HG03521 (cell line): Measurements from ENCODE around the gene ATP8A1.
A peak's percentile ranks its signal among the peaks of the same experiment; 100 is the strongest.

ENCODE experiments used
- ATAC-seq: cut with Tn5 transposase; IDR thresholded peaks from one replicate; pipeline ENCODE4 v1.9.1; 2021; ENCODE audit warnings: mild to moderate bottlenecking, moderate library complexity; ENCODE audit not compliant: unreplicated experiment

Gene ATP8A1

DNA sequence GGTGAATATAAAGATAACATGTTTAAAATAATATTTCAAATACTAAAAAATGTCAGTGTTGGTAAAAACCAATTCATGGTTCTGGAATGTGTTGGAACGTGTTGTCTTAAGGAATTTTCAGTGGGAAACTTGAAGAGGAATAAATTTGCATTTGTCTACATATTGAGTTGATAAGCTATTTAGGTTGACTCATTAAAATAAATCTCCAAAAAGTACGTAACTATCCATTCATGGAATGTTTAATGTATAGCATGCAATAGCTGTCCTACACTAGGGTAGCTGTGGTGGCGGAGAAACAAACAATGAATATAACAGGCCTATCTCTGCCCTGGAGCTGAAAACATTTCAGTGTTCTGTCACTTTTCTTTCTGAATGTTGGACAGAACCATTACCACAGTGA is 239.4 kb downstream of the ATP8A1 start:
- ATAC-seq: no peak

DNA sequence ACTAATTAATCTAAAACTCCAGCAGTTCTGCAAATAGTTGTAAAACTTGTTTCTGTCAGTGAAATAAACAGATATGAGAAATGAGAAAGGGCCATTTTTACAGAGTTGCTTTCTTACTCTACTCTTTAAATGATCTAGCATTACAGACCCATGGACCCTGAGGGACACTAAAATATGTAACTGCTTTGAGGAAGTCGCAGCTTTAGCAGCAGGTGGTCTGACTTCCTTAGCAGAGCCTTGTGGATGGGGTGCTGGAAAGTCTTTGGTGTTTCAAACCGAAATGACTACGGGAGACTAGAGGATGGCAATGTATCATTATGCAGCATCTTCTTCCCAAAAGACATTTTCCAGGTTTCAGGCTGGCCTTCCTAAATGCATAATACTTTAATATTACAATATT is 240.9 kb downstream of the ATP8A1 start:
- no peak for ATAC-seq

DNA sequence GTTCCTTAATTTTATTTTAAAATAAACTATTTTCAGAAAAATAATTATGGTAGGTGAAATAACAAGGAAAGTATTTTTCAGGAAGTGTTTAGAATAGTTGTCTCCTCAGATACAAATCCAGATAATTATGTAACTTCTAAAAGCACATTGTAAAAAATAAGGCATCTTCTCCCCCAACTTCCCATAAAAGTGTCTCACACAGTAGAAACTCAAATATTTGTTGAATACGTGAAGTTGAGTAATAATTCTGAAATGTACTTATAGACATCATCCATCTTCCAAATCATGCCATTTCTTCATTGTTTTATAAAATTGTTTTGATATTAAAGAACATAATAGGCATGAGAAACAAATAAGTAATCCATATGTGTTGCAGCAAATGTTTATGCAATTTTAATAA is 241.6 kb downstream of the ATP8A1 start:
- ATAC-seq: no peak

DNA sequence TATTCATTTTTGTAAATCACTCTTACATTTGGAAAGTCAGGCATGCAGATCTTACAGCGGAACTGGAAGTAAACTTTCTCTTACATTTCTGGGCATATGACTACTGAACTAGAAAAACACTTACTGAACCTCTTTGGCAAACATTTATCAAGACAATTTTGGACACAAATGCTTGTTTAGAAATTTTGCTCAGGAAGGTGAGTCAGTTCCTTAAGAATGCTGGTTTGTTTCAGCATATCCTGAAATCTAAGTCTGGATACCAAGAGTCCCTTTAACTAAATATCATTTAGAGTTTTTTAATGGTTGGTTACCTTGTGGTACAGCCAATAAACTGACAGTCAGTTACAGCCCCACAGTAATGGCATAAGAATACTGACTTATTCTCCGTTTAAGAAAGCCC is 244.7 kb downstream of the ATP8A1 start:
- no peak for ATAC-seq

DNA sequence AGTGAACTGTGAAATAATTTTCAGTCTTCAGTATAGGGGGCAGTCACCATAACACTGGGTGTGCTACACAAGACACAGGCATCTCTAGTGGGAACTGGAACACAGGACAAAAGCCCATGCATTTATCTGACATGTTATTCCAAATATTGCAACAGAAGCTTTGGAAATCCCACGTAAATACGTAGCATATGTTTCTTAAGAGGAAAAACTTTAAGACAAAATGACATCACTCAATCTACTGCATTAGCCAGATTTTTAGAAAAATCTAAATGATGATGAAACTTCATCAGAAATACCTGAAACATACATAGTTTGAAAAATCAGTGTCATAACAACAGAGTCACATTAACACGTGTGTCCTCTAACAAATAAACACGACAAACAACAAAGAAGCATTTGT is 245.1 kb downstream of the ATP8A1 start:
- no peak for ATAC-seq

DNA sequence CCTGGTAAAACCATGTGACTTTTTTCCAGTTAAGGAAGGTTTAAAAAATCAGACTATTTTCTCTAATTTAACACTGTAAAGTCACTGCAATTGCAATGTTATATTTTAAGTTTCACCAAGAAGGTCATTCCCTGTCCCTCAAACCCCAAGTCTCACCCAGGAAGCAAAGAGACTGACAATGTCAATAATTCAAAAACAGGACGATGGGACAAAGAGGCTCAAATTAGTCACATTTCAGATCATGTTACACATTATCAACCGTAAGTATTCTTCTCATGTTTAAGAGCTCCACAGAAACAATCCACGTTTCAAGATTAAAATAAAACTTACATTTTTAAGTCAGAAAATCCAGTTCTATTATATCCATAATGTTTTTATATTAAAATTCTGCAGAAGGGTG is 246.5 kb downstream of the ATP8A1 start:
- ATAC-seq: no peak

DNA sequence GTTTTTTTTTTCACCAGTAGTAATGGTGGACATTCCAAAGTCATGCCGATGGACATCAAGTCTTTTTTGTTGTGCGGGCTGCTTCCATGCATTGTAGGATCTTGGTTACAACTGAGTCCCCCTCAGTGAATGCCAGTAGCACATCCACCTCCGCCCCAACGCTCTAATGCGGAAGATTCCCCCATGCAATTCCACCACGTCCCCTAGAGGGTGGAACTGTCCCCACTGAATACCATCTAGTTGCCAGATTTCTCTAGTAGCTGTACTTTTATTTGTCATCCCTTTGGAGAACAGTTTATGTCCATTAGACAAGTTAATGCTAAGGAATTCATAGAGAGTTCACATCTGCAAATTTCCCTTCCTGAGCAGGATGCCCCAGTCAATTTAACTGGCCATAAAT is 252.9 kb downstream of the ATP8A1 start:
- no peak for ATAC-seq

DNA sequence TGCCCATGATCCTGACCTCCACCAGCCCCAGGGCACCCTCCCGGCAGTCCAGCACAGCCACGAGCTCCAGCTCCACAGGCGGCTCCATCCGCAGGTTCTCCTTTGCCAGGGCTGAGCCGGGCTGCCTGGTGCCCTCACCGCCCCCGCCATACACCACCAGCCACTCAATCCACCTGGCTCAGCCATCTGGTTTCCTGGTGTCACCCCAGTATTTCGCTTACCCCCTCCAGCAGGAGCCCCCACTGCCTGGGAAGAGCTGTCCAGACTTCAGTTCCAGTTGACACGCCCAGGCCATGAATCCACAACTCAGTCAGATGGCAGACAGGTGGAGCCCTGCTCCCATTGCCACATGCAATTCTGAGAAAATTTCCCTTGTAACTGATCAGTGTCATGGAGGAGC is 255.7 kb downstream of the ATP8A1 start:
- ATAC-seq: no peak

DNA sequence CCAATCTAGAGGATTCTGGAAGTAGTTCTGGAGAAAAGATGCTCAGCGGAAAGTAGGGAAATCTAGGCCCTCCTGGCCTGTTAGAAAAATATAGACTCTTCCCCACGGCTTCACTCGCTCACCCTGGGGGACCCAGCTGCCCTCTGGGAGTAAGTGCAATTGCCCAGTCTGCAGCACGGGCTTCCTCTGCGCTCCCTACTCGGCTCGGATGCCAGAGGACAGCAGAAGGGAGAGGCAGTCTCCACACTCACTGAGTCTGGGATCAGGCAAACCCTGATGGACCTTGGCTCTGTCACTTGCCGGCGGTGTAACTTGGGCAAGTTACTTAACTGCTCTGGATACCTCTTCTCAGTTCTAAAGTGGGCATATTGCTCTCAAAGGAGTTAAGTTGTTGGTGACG is 257.5 kb downstream of the ATP8A1 start:
- ATAC-seq: no peak

DNA sequence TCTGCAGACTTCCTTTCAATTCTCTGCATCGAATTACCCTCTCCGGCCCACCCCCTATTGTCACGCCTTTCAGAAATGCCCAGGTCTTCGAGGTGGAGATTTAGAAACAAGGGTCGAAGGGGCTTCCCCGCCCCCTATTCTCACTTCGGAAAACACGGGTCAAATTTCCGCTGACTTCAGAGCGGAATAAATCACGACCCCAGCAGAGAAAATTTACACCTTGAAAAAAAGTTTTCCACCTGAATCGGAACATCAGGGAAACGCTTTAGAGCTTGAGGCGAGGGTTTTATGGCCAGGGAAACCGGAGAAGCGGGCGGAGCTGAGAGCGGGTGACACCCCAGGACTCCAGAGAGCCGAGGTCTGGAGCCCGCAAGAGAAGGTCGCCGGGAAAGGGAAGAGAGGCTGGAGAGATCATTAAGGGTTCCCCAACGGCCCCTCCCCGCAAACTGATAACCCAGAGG is 258.0 kb downstream of the ATP8A1 start:
- ATAC-seq: no peak

DNA sequence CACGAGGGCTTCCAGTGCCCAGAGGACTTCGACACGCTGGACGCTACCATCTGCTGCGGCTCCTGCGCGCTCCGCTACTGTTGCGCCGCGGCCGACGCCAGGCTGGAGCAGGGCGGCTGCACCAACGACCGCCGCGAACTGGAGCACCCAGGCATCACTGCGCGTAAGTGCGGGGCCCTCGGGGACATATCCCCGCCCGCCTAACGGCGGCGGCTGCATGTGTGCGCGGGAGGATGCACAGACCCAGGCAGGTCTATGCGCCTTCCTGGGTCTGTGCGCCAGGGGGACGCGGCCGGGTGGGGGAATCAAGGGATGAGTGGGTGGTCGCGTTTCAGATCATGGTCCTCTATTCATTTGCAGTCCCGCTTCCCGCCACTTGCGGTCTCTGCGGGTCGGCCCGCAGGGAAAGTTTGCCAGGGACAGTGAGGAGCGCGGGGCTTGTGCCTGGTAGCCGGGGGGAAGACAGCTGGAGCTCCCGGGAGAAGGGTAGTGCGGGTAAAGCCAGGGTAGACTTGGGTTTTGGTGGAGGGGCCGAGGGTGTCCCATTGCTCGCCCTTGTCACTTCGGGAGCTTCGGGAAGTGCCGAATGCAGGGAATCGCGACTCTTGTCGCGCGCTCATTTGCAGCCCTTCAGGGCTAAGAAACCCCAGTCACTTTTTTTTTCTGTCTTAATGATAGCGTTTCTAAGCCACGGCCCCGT is 258.6 kb downstream of the ATP8A1 start:
- ATAC-seq: peak; percentile 39

DNA sequence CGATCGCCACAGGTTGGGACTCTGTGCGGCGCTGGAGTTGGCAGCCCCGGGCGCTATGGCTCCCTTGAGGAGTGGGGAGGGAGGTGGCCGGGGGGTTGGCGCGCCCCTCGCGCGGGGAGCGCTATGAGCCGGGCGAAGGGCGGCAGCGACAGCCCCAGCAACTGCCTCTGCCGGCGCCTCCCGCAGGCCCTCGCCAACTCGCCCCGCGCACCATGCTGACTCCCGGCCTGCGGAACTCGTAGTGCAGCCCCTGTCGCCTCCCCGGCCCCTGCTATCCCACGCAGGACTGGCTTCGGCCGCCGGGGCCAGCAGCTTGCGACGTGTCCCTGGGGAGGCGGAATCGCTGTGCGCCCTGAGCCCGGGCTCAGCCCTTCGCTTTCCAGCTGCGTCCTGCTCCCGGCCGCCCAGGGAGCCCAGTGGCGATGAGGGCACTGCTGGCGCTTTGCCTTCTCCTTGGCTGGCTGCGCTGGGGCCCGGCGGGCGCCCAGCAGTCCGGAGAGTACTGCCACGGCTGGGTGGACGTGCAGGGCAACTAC is 259.2 kb downstream of the ATP8A1 start:
- peak; percentile 42 for ATAC-seq

DNA sequence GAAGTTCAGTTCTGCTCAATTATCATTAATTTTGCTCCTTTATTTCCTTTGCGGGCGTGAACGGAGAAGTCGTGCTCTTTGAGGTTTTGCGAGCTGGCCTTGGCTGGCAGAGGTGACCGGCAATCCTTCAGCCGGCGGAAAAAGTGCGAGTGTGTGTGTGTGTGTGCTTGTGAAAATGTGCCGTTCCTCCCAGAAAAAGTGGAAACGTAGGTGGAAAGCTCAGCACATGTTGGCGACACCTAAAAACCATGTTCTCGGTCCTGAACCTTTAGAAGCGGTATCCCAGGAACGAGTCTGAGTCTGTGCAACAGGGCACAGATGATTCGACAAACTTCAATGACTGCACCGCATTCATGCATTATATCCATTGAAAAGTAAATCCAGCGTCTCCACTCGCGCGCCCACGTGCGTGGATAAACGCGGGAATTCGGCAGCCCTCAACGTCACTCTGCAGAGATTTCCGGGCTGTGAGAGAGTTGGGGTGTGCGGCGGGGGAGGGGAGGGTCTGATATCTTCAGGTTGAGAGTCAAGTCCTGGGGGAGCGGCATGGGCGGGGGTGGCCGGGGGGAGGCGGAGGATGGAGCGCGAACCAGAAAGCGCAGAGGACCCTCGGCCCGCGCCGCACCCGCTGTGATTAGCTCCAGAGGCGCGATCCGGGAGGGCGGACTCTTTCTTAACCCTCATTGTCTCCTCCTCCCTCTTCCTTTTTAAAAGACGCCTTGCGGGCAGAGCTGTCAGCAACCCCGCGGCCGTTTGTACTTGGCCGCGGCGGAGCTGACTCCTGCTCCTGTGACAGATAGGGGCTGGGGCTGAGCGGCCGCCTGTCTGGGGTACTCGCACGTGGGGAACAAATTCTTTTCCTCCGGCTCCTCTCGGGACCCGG is 259.9 kb downstream of the ATP8A1 start, which contains the start of gene SHISA3:
SHISA3 (plus strand) TSS at position 737 of the 883 bp plus-strand sequence. CDS start 569 bp downstream, outside the sequence.
- ATAC-seq: peak; percentile 25

DNA sequence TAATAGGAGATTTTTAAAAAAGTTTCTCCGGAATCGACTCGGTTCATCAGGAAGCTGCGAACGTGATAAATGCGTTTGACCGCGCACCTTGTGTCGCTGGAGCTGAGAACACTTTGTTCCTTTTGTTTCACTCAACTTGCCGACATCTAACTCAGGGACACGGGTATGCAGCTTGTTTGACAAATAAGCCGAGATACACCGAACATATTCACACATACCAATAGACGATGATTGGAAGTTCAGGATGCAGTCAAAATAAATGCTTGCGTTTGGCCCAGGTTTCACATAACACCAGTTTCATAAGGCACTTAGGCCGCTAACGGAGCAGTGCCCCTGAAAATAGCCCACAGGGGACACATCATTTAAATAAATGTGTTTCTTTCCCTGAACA is 260.5 kb downstream of the ATP8A1 start:
- ATAC-seq: no peak

DNA sequence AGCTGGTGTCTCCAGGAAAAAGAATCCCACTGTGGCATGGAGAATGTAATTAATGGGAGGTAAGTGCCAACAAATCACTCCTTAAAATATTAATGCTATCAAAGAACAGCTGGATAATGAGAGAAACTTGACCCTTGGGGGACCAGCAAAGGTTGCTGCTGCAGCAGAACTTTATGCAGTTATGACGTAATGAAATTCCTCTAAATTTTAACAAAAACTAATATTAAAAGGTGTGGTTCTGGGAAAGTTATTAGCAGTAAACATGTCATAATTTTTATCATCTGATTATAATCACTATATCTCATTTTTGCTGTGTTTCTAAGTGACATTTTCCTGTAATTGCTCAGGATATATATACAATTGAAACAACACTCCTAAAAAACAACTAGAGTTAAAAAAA is 261.3 kb downstream of the ATP8A1 start:
- no peak for ATAC-seq

DNA sequence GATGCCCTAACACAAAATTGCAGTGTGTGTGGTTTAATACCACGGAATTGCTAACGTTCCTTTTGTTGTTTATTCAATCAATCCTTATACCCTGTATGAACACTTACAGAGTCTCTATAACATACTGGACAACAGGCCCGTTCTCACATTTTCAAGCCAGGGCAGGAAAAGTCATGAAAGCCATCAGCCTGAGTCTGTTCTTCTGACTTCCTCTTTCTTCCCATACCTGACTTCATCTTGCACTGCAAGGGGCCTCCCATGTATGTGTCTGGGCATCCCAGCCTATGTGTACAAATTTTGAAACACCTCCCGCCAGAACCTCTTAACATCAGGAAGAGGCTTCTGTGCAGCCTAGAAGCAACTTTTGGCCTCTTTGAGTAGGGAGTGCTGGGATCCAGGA is 264.5 kb downstream of the ATP8A1 start:
- no peak for ATAC-seq

DNA sequence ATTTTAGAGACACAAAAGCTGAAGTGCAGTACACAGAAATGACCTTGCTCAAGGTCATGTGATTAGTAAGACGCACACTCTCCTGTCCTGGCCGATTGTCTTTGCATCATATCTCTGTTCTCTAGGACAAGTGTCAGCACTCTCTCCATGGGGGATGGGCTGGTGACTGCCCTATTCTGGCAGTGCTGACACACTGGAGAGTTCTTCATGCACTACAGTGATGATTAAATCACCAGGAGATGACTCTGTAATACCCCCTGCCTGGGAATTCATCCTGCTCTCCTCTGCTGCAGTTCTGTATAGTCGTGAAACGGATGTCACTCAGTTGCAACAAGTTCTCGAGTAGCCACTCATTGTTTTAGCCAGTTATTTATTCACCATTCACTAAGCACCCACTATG is 264.9 kb downstream of the ATP8A1 start:
- ATAC-seq: no peak

DNA sequence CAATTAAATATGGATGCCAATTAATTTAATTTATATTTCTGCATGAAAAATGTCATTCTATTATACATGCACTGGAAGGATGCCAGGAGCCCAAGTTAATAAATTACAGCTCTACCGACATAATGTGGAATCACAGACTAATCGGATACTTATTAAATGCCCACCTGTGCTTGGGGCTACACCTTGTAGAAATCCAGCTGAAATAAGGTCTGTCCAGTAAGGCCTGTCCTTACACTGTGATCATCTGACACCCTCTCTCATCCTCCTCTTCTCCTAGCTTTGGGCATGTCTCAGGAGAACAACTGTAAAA is 265.6 kb downstream of the ATP8A1 start:
- ATAC-seq: no peak

DNA sequence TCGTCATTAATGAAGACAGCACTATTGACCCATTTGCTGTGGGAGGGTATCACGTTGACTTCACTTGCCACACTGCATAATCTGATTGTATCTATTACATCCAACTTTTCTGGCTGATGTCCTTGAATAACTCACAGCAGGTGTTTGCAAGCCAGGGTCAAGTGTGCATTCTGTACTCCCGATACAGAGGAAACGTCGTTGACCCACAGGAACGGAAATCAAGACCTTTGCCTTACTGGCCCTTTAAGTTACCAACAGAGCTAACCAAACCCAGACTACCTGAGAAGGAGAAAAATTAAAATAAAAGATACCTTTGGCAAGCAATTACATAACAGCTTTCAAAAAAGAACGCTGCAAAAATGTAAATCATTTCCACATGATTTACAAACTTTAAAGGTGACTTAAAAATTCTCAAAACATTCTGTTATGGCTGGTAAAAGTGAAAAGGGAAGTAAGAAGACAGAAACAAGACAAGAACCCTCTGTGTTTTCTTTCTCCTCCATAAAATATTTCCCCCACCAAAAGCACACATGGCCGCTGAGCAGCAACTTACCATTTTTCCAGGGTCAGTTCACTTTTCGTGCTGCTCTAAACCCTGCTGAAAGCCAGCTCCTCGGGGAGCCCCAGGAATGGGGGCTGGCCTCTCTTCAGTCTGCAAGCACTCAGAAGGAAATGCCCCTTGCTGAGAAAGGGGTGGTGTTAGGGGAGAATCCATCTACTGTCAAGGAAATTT is 266.1 kb downstream of the ATP8A1 start:
- no peak for ATAC-seq

DNA sequence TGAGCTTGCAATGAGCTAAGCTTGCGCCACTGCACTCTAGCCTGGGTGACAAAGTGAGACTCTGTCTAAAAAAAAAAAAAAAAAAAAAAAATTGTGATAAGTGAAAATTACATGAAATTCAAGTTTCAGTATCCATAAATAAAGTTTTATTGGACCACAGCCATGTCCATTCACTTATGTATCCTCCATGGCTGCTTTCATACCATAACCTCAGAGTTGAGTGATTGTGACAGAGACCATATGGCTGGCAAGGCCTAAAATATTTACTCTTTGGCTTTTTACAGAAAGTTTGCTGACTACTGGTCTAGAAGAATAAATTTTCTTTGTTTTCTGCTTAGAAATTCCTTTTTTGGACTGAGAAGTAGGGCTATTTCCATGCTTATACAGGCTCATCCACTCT is 271.4 kb downstream of the ATP8A1 start:
- no peak for ATAC-seq

DNA sequence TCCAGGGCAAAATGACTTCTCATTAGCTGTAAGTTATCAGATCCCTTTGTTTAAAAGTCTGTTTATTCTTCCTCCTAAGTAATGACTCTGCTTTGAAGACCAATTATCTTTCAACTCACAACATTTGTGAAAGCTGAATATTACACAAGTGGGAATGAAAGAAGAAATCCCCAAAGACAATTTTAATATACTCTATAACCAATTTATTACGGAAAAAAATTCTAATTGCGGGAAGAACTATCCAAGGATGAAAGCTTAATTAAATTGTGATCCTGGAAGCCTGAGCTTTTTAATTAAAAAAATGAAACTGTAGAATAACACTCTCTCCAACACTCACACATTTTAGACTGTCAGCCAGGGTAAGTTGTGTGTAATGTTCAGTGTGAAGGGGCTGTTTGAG is 275.2 kb downstream of the ATP8A1 start:
- ATAC-seq: no peak
